DMS53 (cell line): ENCODE results near the gene CDKAL1.
A peak's percentile ranks its signal among the peaks of the same experiment; 100 is the strongest.

Experiments used
- DNase-seq: peaks from one replicate; lab custom pipeline; 2025; lab: John Stamatoyannopoulos, UW

The CDKAL1 gene

DNA sequence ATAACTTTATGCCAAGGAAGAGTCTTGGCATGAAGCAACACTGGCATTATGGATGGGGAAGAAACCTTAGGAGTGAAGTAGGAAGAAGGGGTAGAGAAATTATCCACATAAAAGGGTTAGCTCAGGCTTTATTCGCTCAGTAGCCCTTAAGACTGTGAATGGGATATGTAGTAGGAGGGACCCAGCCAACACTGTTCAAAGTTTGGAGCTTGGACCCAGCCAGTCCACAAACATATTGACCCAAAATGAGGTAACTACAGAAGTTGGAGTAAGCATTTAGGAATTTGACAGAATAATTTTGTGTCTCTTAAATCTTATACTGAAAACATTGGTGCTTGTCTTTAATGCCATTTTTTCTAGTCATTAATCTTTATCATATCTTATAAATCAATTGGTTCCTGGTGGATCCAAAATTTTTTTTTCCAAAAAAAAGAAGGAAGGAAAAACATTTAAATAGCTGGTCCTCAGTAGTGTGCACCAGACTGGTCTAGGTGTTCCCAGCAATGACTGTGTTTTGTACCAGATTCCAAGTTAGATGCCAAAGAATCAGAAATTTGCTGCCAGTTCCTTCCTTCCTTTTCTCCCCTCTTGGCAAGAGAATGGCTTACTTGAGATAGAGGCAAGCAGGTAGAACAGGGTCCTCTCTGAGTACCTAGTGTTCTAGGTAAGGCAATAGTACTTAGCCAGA, 607.5 kb downstream of the CDKAL1 start:
- DNase-seq: no peak

DNA sequence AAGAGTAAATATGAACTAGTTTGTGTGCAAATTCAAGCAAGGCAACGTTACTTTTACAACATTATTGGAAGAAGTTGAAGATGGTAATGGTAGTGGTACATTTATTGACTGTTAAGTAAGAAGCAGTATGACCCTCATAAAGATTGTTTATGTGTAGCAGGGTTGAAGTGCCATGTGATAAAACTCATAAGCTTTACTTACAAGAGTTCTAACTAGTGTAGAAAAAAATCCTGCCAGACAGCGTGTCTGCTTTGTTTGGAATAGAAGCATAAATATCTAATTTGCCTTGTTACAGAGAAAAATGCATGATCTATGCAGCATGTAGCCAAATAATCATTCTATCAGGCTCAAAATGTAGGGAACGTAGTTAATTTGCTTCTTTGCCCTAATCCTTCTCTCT, 608.5 kb downstream of the CDKAL1 start:
- no peak for DNase-seq

DNA sequence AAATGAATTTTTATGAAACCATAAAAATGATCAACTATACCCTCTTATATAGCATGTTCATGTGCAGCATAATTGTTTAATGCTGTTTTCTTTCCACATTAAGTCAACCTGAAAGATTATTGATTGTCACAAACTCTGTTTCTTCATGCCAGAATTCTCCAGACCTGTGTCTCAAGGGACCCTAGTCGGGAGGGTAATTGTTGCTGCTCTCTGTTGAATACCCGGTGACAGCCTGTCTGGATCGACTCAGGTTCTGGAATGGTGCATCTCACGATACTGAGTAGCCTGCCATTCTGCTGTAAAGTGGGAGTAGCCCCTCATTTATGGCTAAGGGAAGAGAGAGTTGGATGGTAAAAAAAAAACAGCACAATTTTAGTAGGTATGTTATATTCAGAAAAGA, 609.4 kb downstream of the CDKAL1 start:
- DNase-seq: no peak

DNA sequence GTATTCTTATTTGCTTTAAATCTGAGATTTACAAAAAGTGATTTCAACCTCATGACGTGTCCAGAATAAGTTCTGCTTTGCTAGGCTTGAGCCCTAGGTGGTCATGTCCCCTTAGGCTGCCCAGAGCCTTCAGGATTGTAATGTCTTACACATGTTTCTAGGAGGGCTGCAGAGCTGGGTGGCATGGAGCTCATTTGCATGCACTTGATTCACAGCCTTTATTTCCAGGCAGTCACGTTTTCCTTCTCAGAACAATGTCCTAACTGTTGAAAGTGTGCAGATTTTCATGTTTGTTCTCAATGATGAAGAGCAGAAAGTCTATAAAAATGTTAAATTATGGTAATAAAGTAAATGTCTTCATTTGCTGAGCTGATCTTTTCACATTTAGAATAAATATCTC, 610.7 kb downstream of the CDKAL1 start:
- DNase-seq: no peak

DNA sequence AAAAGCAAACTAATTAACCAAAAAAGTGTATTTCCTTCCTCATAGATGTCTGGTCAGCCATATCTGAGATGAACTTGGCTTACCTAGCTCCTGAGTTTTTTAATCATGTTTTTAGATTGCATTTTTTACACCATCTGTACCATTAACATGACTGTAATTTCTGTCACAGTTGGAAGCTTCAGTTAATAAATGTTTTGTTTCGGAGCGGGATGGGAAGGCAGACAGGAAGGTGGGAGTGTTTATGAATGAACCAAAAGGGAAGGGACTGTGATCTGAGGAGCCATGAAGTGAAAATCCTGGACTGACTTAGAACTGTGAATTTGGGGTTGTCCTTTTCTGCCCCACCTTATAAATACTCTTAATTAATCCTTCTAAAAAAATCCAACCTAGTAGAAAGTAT, 613.7 kb downstream of the CDKAL1 start:
- no peak for DNase-seq

DNA sequence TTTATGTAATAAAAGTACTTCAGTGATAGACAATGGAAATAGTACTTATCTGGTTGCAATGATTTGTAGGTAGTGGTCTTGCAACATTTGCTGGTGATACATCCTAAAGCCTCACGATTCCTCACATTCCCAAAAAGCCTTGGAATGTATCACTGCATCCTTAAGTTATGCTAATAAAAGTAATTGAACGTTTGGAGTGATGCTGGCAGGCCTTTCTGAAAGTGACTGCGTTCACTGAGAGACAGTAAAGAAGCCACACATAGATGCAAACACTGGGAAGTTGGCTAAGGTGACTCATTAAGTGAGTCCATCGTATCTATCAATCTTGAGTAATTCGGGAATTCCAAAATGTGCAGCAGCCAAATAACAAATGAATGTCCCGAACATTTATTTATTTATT, 615.2 kb downstream of the CDKAL1 start:
- no peak for DNase-seq

DNA sequence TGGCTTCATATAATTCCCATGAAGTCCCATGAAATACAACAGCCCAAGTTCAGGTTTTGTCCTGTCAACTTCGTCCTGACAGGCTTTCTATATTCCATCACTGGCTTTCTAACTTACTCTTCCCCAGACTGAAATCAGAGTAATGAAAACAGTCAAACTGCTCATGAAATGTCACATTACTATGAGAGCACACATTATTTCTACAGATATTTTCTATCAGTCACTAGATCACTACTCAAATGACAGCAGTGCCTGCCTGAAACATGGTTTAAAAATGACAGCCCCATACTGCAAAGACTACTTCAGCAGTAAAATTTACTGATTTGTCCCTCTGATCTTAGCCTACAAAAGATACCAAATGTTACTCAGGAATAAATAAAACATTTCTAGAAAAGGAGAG, 616.4 kb downstream of the CDKAL1 start:
- no peak for DNase-seq

DNA sequence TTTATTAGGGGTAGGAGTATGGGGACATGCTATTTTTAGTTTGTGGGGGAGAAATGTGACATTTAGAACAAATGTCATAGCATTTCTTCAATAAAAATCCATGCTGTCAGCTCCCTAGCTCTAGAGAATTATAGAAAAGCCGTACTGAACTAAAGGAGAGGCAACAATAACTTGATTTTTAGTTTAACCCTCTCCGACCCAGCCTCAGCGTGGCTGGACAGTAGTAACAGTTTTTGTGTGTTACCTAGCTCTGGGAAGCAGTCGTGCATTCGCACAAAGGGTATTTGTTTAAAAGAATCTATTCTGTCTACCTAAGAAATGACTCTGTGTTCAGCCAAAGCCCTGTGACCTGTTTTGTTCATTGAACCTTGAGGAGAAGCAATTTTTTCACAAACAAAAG, 616.9 kb downstream of the CDKAL1 start:
- no peak for DNase-seq

DNA sequence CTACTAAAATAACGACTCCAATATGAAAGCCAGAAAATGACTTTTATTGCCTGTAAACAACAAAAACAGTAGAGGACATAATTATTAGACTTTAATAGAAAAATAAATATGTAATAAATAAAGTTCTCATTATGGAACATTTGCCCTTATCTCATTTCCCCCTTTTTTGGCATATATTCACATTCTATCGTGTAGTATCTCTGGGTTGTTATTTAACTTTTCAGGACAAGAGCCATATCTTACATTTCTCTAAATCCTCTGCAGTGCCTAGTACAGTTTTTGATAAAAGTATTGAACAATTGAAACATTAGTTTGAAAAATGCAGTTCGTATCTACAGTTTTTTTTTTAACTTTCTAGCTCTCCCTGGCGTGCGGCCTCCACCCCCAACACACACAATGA, 617.3 kb downstream of the CDKAL1 start:
- DNase-seq: no peak

DNA sequence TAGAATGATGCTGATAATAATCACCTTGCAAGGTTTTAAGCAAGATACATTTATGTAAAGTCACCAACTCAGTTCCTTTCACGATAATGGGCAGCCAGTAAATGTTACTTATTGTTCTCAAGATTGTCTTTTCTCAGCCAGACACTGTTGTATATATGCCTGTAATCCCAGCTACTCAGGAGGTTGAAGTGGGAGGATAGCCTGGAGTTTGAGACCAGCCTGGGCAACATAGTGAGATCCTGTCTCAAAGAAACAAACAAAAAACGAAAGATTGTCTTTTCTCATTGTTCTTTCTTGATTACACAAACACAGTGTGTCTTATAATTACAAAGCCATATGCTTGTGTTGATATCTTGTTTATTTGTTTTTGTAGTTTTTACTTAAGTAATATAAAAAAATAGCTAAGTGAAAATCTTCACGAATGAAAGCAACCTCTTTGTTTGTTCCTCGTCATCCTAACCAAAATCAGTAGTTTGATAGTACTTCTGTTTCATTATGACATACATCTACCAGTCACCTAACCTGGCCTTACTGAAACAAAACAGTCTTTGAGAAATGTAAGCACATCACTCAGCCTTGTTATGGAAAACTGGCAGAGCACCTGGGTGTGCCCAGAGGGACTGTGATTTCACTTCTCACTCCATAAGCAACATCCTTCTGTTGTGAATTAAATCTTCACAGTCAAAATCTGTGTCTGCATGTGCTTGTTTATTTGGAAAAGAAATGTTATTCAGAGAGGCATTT, 623.1 kb downstream of the CDKAL1 start:
- DNase-seq: no peak

DNA sequence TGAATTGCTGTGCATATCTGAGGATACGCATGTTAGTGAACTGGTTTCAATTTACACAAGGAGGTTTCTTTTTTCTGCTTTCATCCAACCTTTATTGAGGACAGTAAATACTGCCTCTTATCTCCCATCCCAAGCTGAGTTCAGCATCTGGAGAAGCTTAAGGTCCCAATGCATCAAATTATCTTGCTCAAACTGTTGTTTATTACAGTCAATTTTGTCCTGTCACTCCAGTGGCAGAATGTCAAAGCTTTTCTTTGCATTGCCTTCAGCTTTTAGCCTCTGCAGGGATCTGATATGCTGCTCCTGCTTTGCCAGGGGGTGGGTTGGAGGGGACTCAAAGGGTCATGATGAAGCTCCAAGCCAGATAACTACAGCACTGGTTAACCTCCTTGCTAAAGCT, 623.9 kb downstream of the CDKAL1 start:
- no peak for DNase-seq

DNA sequence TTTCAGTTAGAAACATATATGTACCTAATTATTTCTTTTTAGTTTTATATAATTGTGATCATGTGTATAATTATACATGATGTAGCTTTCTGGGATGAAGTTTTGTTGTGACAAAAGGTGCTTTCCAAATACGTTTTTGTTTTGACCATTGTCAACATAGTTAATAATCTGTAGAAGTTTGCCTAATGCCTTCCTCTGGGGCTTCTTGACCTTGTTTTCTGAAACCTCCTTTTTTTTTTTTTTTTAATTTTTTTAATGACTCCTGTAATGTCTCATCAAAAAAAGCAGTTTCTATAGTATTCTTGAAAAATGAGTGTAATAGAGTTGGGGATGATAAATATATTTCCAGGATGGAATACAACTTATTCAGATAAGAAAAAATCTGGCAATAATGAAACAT, 624.6 kb downstream of the CDKAL1 start:
- DNase-seq: no peak

DNA sequence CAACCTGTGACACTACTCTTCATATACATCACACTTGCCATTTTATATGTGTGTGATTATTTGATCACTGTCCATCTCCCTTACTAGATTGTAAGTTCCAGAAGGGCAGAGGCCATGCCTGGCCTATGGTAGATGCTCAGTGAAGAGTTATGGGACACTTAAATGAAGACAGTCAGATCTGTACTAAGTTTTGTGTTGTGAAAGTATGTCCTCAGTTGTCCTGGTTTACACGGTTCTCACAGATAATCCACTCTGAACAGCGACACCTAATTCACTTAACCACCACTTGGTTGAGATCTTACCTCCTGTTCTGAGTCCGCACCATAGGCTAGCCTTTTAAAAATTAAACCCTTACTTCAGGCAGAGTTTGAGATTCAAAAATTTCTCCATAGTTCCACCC, 625.2 kb downstream of the CDKAL1 start:
- no peak for DNase-seq

DNA sequence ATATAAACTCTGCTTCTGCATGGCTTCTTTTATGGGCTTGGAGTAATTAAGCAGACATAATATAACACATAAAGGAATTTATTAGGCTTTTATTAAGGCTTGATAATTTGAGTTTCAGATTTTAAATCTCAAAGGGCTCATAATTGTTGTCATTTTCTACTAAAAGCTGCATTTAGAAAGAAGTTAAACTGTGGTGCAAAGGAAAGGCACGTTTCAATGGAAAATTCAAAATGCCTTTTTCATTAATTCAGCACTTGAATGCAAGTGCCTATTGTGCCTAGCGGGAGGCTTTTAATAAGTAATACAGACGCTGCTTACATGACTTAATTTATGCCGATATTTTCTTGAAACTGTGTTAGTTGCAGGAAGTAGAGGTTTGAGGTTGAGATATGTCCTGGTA, 627.5 kb downstream of the CDKAL1 start:
- no peak for DNase-seq

DNA sequence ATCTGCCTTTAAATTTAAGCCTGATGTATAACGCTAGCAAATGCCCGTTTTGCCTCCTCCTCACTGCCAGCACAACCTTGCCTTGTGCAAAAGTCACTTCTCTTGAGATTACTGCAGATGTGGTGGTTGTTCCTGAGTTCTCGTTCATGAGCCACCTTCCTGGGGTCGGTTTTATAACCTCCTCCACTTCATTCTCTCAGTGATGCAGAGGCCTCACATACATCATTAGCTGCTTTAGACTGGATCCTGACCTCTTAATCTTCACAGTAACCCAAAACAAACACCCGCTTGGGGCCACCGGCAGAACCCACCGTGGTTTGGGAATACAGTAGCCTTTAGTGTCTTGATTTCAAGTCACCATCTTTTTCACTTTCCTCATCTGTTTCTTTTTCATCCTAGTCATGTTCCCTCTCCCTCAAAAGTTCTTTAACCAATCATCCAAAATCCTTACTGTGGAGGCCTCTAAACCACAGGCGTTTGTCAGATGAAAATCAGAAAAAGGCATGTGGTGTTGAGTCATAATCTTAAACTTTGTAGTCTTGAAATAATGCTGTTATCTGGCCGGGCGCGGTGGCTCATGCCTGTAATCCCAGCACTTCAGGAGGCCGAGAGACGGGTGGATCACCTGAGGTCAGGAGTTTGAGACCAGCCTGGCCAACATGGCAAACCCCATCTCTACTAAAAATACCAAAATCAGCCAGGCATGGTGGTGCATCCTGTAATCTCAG, 629.0 kb downstream of the CDKAL1 start:
- DNase-seq: no peak

DNA sequence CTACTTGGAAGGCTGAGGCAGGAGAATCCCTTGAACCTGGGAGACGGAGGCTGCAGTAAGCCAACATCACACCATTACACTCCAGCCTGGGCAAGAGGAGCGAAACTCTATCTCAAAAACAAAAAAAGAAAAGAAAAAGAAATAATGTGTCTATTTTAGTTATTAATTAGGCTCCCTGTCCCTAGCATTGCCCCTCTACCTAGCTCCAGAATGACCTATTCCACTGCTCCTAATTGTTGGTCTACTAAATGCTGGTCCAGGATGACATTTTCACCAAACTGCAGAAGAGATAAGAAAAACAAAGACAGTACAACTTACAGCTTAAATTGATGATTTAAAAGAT, 629.6 kb downstream of the CDKAL1 start:
- no peak for DNase-seq

DNA sequence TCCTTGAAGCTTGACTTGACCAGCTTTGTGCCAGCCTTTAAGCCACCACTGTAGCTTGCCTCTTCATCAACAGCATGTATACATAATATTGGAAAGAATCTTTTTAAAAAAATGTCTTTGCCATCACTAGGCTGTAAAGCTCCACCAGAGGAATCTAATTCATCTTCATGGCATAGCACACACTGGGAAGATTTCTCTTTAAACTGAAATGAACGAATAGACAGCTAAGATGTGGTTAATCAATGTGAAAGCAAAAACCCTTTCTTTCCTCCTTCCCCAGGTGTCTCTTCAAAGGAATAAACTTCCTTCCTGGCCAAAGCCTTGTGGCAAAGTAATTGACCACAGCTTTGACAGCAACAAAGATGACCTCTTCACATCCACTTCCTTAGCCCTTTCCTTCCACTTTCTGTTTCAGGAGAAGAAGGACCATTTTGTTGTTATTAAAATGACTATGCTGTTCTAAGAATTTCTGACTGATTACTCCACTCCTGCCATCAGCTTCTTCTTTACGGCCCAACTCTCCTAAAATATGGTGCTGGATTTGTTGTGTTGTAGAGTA, 630.6 kb downstream of the CDKAL1 start:
- no peak for DNase-seq

DNA sequence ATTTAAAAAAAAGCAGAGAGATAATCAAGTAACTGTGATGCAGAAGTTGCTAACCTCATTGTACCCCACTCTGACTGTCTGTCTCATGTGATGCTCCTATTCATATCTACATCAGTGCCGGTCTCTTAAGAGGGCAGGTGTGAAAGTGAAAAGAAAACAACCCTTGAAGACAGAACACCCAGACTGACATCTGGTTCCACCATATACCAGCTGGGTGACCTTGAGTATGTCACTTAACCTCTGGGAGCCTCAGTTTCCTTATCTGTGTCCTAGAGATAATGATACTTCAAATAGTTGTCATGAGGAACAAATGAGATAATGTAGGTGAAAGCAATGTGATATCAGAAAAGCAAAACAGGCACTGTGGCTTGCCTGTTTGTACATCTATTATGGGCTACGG, 632.5 kb downstream of the CDKAL1 start:
- DNase-seq: peak; percentile 50

DNA sequence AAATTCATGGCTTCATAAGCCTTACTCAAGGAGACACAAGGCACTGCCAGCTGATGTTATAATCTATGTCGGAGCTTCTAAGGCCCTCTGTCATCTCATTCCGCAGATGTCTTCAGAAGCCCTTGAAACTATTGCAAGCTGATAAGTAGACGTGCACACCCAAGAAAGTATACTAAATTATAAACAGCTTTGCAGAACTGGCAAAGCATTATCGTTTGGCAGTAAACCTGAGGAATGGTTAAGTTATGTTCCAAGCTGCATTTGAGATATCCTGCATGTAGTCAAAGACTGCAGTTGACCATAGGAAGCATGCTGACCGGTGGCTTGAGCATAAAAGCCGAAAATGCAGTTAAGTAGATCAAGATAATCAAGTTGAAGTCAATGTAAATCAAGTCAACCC, 633.5 kb downstream of the CDKAL1 start:
- no peak for DNase-seq

DNA sequence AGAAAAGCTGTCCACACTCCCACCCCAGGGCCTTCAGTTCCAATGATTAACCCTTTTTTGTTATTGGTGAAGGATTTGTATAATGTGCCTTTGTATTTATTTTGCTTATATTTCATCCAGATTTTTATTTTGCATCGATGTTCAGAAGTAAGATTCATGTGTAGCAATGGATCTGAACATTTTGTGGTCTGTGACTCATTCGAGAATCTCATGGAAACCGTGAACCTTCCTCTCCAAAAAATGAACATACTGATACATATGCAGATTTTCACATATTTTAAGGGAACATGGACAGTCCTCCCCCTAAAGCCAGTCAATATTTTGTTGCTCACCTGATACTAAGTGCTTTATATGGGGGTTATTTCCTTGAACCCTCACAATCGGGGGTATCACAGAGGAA, 637.5 kb downstream of the CDKAL1 start:
- no peak for DNase-seq

DNA sequence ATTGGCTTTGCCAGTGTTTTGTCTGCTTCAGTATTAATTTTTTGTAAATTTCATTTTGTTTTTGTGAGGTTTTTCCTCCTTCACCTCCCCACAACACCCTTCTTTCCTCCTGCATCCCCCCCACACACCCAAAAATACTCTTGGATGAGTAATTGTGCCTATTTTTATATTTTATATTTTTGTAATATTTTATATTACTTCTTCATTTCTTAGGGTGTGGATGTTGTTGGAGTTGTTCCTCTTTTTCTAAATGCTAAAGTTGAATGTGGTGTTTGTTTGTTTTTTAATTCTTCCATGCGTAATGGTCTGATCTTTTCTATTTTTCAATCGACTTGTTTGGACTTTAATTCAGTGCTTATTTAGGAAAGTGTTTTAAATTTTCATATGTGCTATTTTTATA, 638.8 kb downstream of the CDKAL1 start:
- no peak for DNase-seq

DNA sequence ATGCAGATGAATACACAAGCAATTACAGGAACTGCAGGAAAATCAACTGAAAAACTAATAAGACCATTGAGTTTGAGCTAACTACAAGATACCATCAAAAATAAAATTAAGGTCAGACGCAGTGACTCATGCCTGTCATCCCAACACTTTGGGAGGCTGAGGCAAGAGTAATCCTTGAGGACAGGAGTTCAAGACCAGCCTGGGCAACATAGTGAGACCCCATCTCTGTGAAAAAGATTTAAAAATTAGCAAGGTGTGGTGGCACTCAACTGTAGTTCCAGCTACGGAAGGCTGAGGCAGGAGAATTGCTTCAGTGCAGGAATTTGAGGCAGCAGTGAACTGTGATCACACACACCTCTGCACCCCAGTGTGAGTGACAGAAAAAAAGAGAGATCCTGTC, 639.4 kb downstream of the CDKAL1 start:
- no peak for DNase-seq

DNA sequence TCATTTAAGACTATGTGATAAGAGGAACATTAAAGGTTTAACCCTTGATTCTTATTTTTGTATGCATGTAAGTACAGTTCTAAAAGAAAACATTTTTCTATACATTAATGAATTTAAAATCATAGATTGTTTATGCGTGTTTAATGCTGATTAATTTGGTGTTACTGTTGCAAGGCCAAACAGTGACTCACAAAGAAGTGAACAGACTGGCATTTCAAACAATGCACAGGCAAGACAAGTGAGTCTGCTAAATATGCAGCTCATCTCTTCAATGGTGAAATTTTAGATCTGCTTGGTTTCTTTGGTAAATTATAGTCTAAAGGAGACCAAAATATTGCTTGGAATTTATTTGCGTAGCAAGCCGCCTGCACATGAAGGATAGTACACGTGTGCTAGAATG, 641.9 kb downstream of the CDKAL1 start:
- no peak for DNase-seq
